Type B pancreatic cell (in vitro differentiated cells): ENCODE results near the gene COL19A1. TPM values are rescaled to one million over a fixed set of nuclear protein-coding genes. Genes with fewer than 3 reads are reported as not detected.

ENCODE experiments used
- DNase-seq: peaks from one replicate; pipeline ENCODE4 v3.0.0; 2021; ENCODE audit warnings: mixed read lengths; ENCODE audit not compliant: unreplicated experiment; ENCODE audit errors: extremely low spot score
- H3K27ac Mint-ChIP-seq: 2 replicates; pipeline ENCODE4 v1.8.0; 2021; ENCODE audit warnings: mild to moderate bottlenecking, mixed read lengths
- H3K27me3 Mint-ChIP-seq: 2 replicates; pipeline ENCODE4 v1.8.0; 2021; ENCODE audit warnings: mixed read lengths
- H3K36me3 Mint-ChIP-seq: 2 replicates; pipeline ENCODE4 v1.8.0; 2021; ENCODE audit warnings: mixed read lengths
- H3K4me1 Mint-ChIP-seq: one replicate; pipeline ENCODE4 v1.8.0; 2021; ENCODE audit warnings: mixed read lengths; ENCODE audit not compliant: unreplicated experiment
- H3K4me3 Mint-ChIP-seq: 2 replicates; pipeline ENCODE4 v1.8.0; 2021; ENCODE audit warnings: mild to moderate bottlenecking, mixed read lengths
- H3K9me3 Mint-ChIP-seq: 2 replicates; pipeline ENCODE4 v1.8.0; 2021; ENCODE audit warnings: mixed read lengths
- CTCF ChIP-seq: fragments of 200-600 bp; sonication (generic); conservative IDR thresholded peaks from 2 replicates; pipeline ENCODE4 v1.5.0; 2021; ENCODE audit warnings: antibody characterized with exemption, mild to moderate bottlenecking
- total RNA-seq: library from RNA; stranded (reverse); gene quantifications from 2 replicates; pipeline ENCODE4 v1.2.1, GENCODE V29; 2021; ENCODE audit warnings: low replicate concordance

The COL19A1 gene
- total RNA-seq, 1 donor from 2014 or later: 1.6 TPM

- no peak overlapping the region for H3K27ac Mint-ChIP-seq
- H3K4me3 Mint-ChIP-seq: no peak overlapping the region
- no peaks in the 10 kb centered on the region for H3K36me3 Mint-ChIP-seq
These were observed 30.8 kb upstream of the COL19A1 start for GRCh38 chr6:69835414-69836179.

DNA sequence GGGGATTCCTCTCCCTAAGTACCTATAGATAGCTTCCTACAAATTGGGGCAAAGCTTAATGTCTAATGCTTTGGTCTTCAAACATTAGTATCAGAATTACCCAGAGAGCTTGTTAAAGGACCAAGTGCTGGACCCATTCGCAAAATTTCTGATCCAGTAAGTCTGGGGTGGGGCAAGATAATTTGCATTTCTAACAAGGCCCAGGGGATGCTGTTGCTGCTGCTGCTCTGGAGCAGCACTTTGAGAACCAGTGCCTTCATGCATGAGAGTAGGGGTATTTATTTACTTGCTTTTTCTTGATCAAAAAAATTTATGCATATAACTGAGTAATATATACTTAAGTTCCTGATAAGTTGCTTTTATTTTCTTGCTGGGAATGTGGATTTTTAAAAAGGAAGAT lies 24.5 kb upstream of the COL19A1 start:
- H3K9me3 Mint-ChIP-seq: no peaks in the 10 kb centered on the region
- no peak for TF ChIP-seq CTCF
- no peak overlapping the region for H3K27ac Mint-ChIP-seq
- H3K4me3 Mint-ChIP-seq: no peak overlapping the region
- no peak for DNase-seq
- no peaks in the 10 kb centered on the region for H3K27me3 Mint-ChIP-seq
- H3K4me1 Mint-ChIP-seq: no peaks in the 10 kb centered on the region
- H3K36me3 Mint-ChIP-seq: no peaks in the 10 kb centered on the region

More at GRCh38 chr6:69835414-69836179, 30.8 kb upstream of the COL19A1 start:
- peak; percentile 81 for TF ChIP-seq CTCF
- H3K4me1 Mint-ChIP-seq: no peaks in the 10 kb centered on the region
- DNase-seq: no peak
- no peaks in the 10 kb centered on the region for H3K27me3 Mint-ChIP-seq
- no peaks in the 10 kb centered on the region for H3K9me3 Mint-ChIP-seq

DNA sequence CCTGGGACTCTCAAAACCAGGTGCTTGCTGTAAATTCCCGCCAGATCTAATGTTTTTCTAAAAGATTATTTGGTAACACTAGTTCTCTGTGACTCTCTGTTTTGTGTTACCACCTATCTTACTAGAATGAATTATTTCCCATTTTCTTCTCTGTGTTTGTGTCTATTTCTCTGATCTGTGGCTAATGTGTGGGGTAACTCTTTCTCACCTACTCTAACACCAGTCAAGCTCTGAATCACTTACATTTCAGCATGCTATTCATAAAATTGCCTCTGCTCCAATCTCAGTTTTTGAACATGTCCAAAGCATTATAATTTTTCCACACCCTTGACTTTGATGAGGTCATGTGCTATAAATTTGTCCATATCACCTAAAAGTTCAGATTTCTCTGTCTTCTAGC lies 23.2 kb upstream of the COL19A1 start:
- DNase-seq: no peak
- no peaks in the 10 kb centered on the region for H3K27me3 Mint-ChIP-seq
- no peak for TF ChIP-seq CTCF
- H3K36me3 Mint-ChIP-seq: no peaks in the 10 kb centered on the region
- H3K27ac Mint-ChIP-seq: no peak overlapping the region
- no peaks in the 10 kb centered on the region for H3K9me3 Mint-ChIP-seq
- no peak overlapping the region for H3K4me3 Mint-ChIP-seq
- no peaks in the 10 kb centered on the region for H3K4me1 Mint-ChIP-seq

GRCh38 chr6:69846312-69846711 lies 20.0 kb upstream of the COL19A1 start:
- no peaks in the 10 kb centered on the region for H3K4me1 Mint-ChIP-seq
- DNase-seq: no peak
- no peak overlapping the region for H3K27ac Mint-ChIP-seq
- no peaks in the 10 kb centered on the region for H3K9me3 Mint-ChIP-seq
- no peak for TF ChIP-seq CTCF
- no peak overlapping the region for H3K4me3 Mint-ChIP-seq
- no peaks in the 10 kb centered on the region for H3K36me3 Mint-ChIP-seq
- no peaks in the 10 kb centered on the region for H3K27me3 Mint-ChIP-seq

DNA sequence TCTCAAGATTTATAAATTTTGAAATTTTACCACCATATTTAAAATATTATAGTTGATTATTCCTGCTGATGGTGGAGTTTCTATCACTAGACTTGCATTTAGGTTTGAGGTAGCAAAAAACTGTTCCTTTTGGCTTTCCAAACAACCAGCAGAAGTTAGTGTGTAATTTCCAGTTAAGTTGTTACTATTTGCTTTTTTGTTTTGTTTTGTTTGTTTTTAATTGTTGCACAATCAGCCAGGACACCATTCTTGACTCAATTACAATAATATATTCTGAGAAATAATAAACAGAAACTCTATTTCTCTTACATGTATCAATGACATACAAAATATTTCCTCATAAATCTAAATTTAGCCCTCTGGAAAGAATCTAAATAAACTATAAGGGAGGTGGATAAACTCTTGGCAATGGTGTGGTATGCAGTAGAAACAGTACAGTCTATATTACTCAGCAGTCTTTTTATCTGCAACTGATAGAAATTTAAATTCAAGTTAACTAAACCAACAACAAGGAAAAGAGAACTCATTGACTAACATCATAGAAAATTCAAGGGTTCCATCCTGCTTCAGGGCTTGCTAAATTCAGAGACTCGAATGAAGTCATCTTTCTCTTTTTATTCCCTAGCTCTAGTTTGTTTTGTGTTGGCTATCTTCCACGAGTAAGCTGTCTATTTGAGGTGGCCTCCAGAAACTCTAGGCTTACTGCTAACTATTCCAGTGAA lies 19.4 kb upstream of the COL19A1 start:
- Mint-ChIP-seq H3K27ac (no peak overlapping the region), H3K4me3 (no peak overlapping the region), H3K4me1 (no peaks in the 10 kb centered on the region), H3K27me3 (no peaks in the 10 kb centered on the region), H3K9me3 (no peaks in the 10 kb centered on the region), H3K36me3 (no peaks in the 10 kb centered on the region)
- no peak for TF ChIP-seq CTCF
- no peak for DNase-seq
